ENCODE data around the gene AGBL2.
A peak's percentile ranks its signal among the peaks of the same experiment; 100 is the strongest.

AGBL2 gene

GRCh38 chr11:47651818-47652469, 63.2 kb downstream of the AGBL2 start:
- TF ChIP-seq CTCF (IDR thresholded peaks at IDR 0.05) = no peak

GRCh38 chr11:47649276-47649675, 65.9 kb downstream of the AGBL2 start:
- no peak for TF ChIP-seq CTCF (IDR thresholded peaks at IDR 0.05)

- no peak for TF ChIP-seq CTCF (IDR thresholded peaks at IDR 0.05)
Measured at GRCh38 chr11:47646019-47646418, 69.2 kb downstream of the AGBL2 start.

- TF ChIP-seq CTCF (IDR thresholded peaks at IDR 0.05) = no peak
Measured at GRCh38 chr11:47645500-47645899, 69.7 kb downstream of the AGBL2 start.

- TF ChIP-seq CTCF (IDR thresholded peaks at IDR 0.05) = peak; percentile 39; the same call in 1 of the 2 replicates
Measured at GRCh38 chr11:47642099-47642855, 72.9 kb downstream of the AGBL2 start, which contains the start of gene MTCH2. MTCH2 (minus strand) TSS chr11:47642559; CDS start chr11:47642465, 94 bp downstream.

GRCh38 chr11:47641600-47642098, 73.5 kb downstream of the AGBL2 start:
- no peak for TF ChIP-seq CTCF (IDR thresholded peaks at IDR 0.05)

GRCh38 chr11:47631473-47631872, 83.7 kb downstream of the AGBL2 start:
- TF ChIP-seq CTCF (IDR thresholded peaks at IDR 0.05) = no peak
